ENCODE measurements around the gene LCE3E.

The LCE3E gene

GRCh38 chr1:152582647-152583046 lies 16.1 kb upstream of the LCE3E start:
- ChIA-PET POLR2A (no interaction called here), CTCF (no interaction called here)
- H3K4me1 ChIP-seq (ENCODE audit: control insufficient read depth, insufficient read depth, low read length): no peaks in the 10 kb centered on the region
- no peaks in the 10 kb centered on the region for H3K9me3 ChIP-seq (ENCODE audit: control insufficient read depth, insufficient read depth, low read depth, low read length)
- TF ChIP-seq ZNF692 (tag by site-specific recombination; IDR thresholded peaks at IDR 0.05) (no peak), ZNF747 (tag by site-specific recombination; IDR thresholded peaks at IDR 0.05) (no peak), KLF1 (tag by site-specific recombination; IDR thresholded peaks at IDR 0.05) (no peak), BCL11A (tag by site-specific recombination; IDR thresholded peaks at IDR 0.05; ENCODE audit: low read depth) (no peak), ZNF274 (IDR thresholded peaks at IDR 0.05; ENCODE audit: low read length) (no peak), ZNF274 (tag by site-specific recombination; IDR thresholded peaks at IDR 0.05; ENCODE audit: borderline replicate concordance) (no peak), ZNF398 (tag by site-specific recombination; IDR thresholded peaks at IDR 0.05) (no peak), ZSCAN16 (tag by site-specific recombination; IDR thresholded peaks at IDR 0.05) (no peak), FEZF1 (tag by site-specific recombination; IDR thresholded peaks at IDR 0.05) (no peak), ZNF10 (tag by site-specific recombination; IDR thresholded peaks at IDR 0.05) (no peak), GLIS2 (tag by site-specific recombination; IDR thresholded peaks at IDR 0.05) (no peak), GLI2 (tag by site-specific recombination; IDR thresholded peaks at IDR 0.05; ENCODE audit: borderline replicate concordance, low read depth) (no peak), GFI1B (tag by site-specific recombination; IDR thresholded peaks at IDR 0.05) (no peak), ZNF792 (tag by site-specific recombination; IDR thresholded peaks at IDR 0.05) (no peak), ZNF843 (tag by site-specific recombination; IDR thresholded peaks at IDR 0.05) (no peak), ZSCAN18 (tag by site-specific recombination; IDR thresholded peaks at IDR 0.05) (no peak), ZBTB20 (tag by site-specific recombination; IDR thresholded peaks at IDR 0.05) (no peak)
- H3K4me3 ChIP-seq (ENCODE audit: low read depth, low read length): no peak overlapping the region
- H3K27ac ChIP-seq (ENCODE audit: extremely low read depth, low read depth, low read length): no peak overlapping the region
- no peaks in the 10 kb centered on the region for H3K36me3 ChIP-seq (ENCODE audit: control insufficient read depth in 2 of 2, insufficient read depth in 1 of 2, low read length in 2 of 2)

GRCh38 chr1:152580433-152580832 lies 13.9 kb upstream of the LCE3E start, which contains the start of gene LCE3D:
Gene LCE3D, minus strand, starts transcription at chr1:152580516. Its CDS starts 580 bp downstream, at chr1:152579936.
- Histone ChIP-seq H3K36me3 (ENCODE audit: control insufficient read depth in 2 of 2, insufficient read depth in 1 of 2, low read length in 2 of 2) (no peaks in the 10 kb centered on the region), H3K9me3 (ENCODE audit: control insufficient read depth, insufficient read depth, low read depth, low read length) (no peaks in the 10 kb centered on the region), H3K4me1 (ENCODE audit: control insufficient read depth, insufficient read depth, low read length) (no peaks in the 10 kb centered on the region), H3K4me3 (ENCODE audit: low read depth, low read length) (no peak within 1 kb of the TSS), H3K27ac (ENCODE audit: extremely low read depth, low read depth, low read length) (no peak within 1 kb of the TSS)
- CTCF ChIA-PET: no interaction called here
- POLR2A ChIA-PET: no interaction called here
- no peak for TF ChIP-seq ZSCAN4 (tag by site-specific recombination; IDR thresholded peaks at IDR 0.05)
- no peak for TF ChIP-seq GLIS1 (tag by site-specific recombination; IDR thresholded peaks at IDR 0.05)
- no peak for TF ChIP-seq ZNF155 (tag by site-specific recombination; IDR thresholded peaks at IDR 0.05)
- no peak for TF ChIP-seq ZBTB48 (tag by site-specific recombination; IDR thresholded peaks at IDR 0.05)
- TF ChIP-seq ZNF660 (tag by site-specific recombination; IDR thresholded peaks at IDR 0.05): no peak
- no peak for TF ChIP-seq ZBTB10 (tag by site-specific recombination; IDR thresholded peaks at IDR 0.05)
- no peak for TF ChIP-seq SP2 (tag by site-specific recombination; IDR thresholded peaks at IDR 0.05)
- no peak for TF ChIP-seq KLF9 (tag by site-specific recombination; IDR thresholded peaks at IDR 0.05; ENCODE audit: low read depth)
- TF ChIP-seq ZNF560 (tag by site-specific recombination; IDR thresholded peaks at IDR 0.05; ENCODE audit: borderline replicate concordance): no peak
- TF ChIP-seq ZFHX2 (tag by site-specific recombination; conservative IDR thresholded peaks at IDR 0.05): no peak
- TF ChIP-seq ZNF366 (tag by site-specific recombination; conservative IDR thresholded peaks at IDR 0.05): no peak
- no peak for TF ChIP-seq GLI2 (tag by site-specific recombination; IDR thresholded peaks at IDR 0.05; ENCODE audit: borderline replicate concordance, low read depth)

Data from HEK293 (cell line).